Measurements from ENCODE around the gene POLE. TPM values are rescaled to one million over a fixed set of nuclear protein-coding genes. Genes with fewer than 3 reads are reported as not detected.
"Not testable (repeated sequence)": the region's sequence is repeated elsewhere in the genome, so short reads cannot be mapped to it uniquely, and the experiment has no call there.

POLE gene
- total RNA-seq, 4 donors from 2014 or later, result 19.2 to 28.1 (median 23.9) TPM

- Histone ChIP-seq H3K36me3 (no peaks in the 10 kb centered on the region), H3K4me3 (replicated peaks in 1 of 3) (no peak overlapping the region), H3K27ac (no peak overlapping the region), H3K4me1 (no peaks in the 10 kb centered on the region), H3K9me3 (no peaks in the 10 kb centered on the region), H3K27me3 (no peaks in the 10 kb centered on the region)
- no peak for TF ChIP-seq POLR2A (IDR thresholded peaks at IDR 0.05)
- TF ChIP-seq, protein P1, sequence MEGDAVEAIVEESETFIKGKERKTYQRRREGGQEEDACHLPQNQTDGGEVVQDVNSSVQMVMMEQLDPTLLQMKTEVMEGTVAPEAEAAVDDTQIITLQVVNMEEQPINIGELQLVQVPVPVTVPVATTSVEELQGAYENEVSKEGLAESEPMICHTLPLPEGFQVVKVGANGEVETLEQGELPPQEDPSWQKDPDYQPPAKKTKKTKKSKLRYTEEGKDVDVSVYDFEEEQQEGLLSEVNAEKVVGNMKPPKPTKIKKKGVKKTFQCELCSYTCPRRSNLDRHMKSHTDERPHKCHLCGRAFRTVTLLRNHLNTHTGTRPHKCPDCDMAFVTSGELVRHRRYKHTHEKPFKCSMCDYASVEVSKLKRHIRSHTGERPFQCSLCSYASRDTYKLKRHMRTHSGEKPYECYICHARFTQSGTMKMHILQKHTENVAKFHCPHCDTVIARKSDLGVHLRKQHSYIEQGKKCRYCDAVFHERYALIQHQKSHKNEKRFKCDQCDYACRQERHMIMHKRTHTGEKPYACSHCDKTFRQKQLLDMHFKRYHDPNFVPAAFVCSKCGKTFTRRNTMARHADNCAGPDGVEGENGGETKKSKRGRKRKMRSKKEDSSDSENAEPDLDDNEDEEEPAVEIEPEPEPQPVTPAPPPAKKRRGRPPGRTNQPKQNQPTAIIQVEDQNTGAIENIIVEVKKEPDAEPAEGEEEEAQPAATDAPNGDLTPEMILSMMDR (IDR thresholded peaks at IDR 0.05), result no peak
- WGBS, 2 donors, result 74 to 81% methylated on average over 9 of the region's 9 CpGs
- no peak for DNase-seq
- intact Hi-C loops (cut with DNase I), result no loop called here
Observed at GRCh38 chr12:132703641-132704040, 16.5 kb upstream of the POLE start.

DNA sequence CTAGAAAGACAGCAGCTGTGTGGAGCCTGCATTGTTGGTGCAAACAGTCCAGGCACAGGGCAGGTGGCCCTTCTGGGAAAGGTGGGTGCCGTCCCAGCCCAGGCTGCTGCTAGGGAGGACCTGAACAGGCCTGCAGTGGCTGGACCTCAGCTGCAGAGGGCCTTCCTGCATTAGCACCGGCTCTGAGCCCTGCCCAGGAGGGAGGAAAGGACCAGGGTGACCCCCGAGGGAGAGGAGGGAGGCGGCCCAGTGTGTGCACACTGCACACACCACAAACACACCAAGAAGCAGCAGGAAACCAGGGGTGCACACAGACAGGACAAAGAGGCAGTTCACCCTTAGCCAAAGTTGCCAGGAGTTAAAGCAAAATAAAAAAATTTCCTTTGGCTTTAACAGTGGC, 15.5 kb upstream of the POLE start:
- no peaks in the 10 kb centered on the region for H3K36me3 ChIP-seq
- no peaks in the 10 kb centered on the region for H3K9me3 ChIP-seq
- no peak for DNase-seq
- no peak overlapping the region for H3K27ac ChIP-seq
- no peaks in the 10 kb centered on the region for H3K4me1 ChIP-seq
- WGBS, 2 donors, result 56 to 100% methylated on average over 1 to 2 of the region's 4 CpGs
- TF ChIP-seq POLR2A (IDR thresholded peaks at IDR 0.05), result no peak
- TF ChIP-seq, protein P1 (IDR thresholded peaks at IDR 0.05), result no peak
- intact Hi-C loops (cut with DNase I), result no loop called here
- H3K27me3 ChIP-seq, result no peaks in the 10 kb centered on the region
- H3K4me3 ChIP-seq (replicated peaks in 1 of 3), result no peak overlapping the region

DNA sequence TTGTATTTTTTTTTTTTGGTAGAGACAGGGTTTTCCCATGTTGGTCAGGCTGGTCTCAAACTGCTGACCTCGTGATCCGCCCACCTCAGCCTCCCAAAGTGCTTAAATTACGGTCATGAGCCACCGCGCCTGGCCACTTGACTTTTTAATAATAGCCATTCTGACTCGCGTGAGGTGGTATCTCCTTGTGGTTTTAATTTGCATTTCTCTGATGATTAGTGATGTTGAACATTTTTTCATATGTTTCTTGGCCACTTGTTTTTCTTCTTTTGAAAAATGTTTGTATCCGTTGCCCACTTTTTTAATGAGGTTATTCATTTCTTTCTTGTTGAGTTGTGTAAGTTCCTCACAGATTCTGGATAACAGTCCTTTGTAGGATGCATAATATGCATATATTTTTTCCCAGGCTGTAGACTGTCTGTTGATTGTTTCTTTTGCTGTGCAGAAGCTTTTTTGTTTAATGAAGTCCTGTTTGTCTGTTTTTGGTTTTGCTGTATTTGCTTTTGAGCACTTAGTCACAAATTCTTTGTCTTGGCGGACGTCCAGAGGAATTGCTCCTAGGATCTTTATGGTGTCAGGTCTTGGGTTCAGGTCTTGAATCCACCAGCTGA, 13.2 kb upstream of the POLE start:
- H3K36me3 ChIP-seq, result peaks cover 0 to 7% of the 10 kb centered on the region in 2 donors
- no peaks in the 10 kb centered on the region for H3K27me3 ChIP-seq
- no peak for TF ChIP-seq POLR2A (IDR thresholded peaks at IDR 0.05)
- TF ChIP-seq, protein P1 (IDR thresholded peaks at IDR 0.05), result no peak
- intact Hi-C loops (cut with DNase I), result no loop called here
- 92% methylated on average over 10 of the region's 10 CpGs for WGBS, 2 donors
- H3K4me3 ChIP-seq (replicated peaks in 1 of 3), result no peak overlapping the region
- no peaks in the 10 kb centered on the region for H3K9me3 ChIP-seq
- H3K27ac ChIP-seq, result no peak overlapping the region
- no peak for DNase-seq
- no peaks in the 10 kb centered on the region for H3K4me1 ChIP-seq

GRCh38 chr12:132698341-132698740, 11.2 kb upstream of the POLE start:
- WGBS, 2 donors, result 95 to 98% methylated on average over 5 of the region's 5 CpGs
- no peaks in the 10 kb centered on the region for H3K9me3 ChIP-seq
- no peaks in the 10 kb centered on the region for H3K4me1 ChIP-seq
- DNase-seq, result no peak
- no peak for TF ChIP-seq POLR2A (IDR thresholded peaks at IDR 0.05)
- TF ChIP-seq, protein P1 (IDR thresholded peaks at IDR 0.05), result no peak
- peaks cover 0 to 7% of the 10 kb centered on the region in 2 donors for H3K36me3 ChIP-seq
- no peak overlapping the region for H3K27ac ChIP-seq
- H3K4me3 ChIP-seq (replicated peaks in 1 of 3), result no peak overlapping the region
- no peaks in the 10 kb centered on the region for H3K27me3 ChIP-seq
- intact Hi-C loops (cut with DNase I), result no loop called here

DNA sequence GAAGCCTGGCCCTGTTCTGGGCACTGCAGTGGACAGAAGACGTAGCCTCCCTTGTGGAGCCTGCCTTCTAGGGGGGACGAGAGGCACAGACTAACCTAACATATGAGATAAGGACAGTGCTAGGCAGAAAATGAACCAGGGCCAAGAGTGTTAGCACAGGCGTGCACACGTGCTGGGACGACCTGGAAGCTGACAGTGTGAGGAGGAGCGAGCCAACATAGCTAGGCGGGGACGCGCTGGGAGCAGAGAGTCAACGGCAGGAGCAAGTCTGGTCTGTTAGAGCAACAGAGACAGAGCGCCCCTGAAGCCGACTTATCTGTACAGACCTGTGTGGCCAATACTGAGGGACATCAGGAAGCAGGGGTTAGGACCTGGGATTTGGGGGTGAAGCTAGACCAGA, 8.3 kb upstream of the POLE start:
- Histone ChIP-seq H3K4me3 (replicated peaks in 1 of 3) (no peak overlapping the region), H3K27me3 (no peaks in the 10 kb centered on the region), H3K36me3 (peaks cover 0 to 7% of the 10 kb centered on the region in 2 donors), H3K27ac (no peak overlapping the region), H3K4me1 (no peaks in the 10 kb centered on the region), H3K9me3 (no peaks in the 10 kb centered on the region)
- intact Hi-C loops (cut with DNase I), result no loop called here
- WGBS, 2 donors, result 95 to 96% methylated on average over 12 of the region's 12 CpGs
- no peak for TF ChIP-seq POLR2A (IDR thresholded peaks at IDR 0.05)
- TF ChIP-seq, protein P1 (IDR thresholded peaks at IDR 0.05), result no peak
- DNase-seq, result no peak

GRCh38 chr12:132694888-132695287, 7.7 kb upstream of the POLE start:
- H3K4me3 ChIP-seq (replicated peaks in 1 of 3); H3K9me3 ChIP-seq; H3K27ac ChIP-seq; H3K27me3 ChIP-seq; intact Hi-C loops (cut with DNase I); DNase-seq; H3K4me1 ChIP-seq; H3K36me3 ChIP-seq: not testable (repeated sequence)
- WGBS, 2 donors, result 92 to 94% methylated on average over 2 to 3 of the region's 3 CpGs

GRCh38 chr12:132692030-132692429, 4.9 kb upstream of the POLE start:
- DNase-seq; H3K27me3 ChIP-seq; H3K9me3 ChIP-seq; intact Hi-C loops (cut with DNase I); H3K27ac ChIP-seq; H3K36me3 ChIP-seq; H3K4me1 ChIP-seq; H3K4me3 ChIP-seq (replicated peaks in 1 of 3): not testable (repeated sequence)
- WGBS, 2 donors, result 83 to 100% methylated on average over 1 to 2 of the region's 3 CpGs

Measured in thyroid gland (tissue), 4 donors.